NT2/D1 (cell line): ENCODE results near the gene IZUMO3.

Source experiments
- SUZ12 ChIP-seq: IDR thresholded peaks from 2 replicates; pipeline ENCODE4 v1.6.1; 2011; ENCODE audit not compliant: insufficient read length, insufficient read depth; ENCODE audit errors: extremely low read depth
- YY1 ChIP-seq: IDR thresholded peaks from 2 replicates; pipeline ENCODE4 v1.6.1; 2011; ENCODE audit not compliant: insufficient read length, insufficient read depth

DNA sequence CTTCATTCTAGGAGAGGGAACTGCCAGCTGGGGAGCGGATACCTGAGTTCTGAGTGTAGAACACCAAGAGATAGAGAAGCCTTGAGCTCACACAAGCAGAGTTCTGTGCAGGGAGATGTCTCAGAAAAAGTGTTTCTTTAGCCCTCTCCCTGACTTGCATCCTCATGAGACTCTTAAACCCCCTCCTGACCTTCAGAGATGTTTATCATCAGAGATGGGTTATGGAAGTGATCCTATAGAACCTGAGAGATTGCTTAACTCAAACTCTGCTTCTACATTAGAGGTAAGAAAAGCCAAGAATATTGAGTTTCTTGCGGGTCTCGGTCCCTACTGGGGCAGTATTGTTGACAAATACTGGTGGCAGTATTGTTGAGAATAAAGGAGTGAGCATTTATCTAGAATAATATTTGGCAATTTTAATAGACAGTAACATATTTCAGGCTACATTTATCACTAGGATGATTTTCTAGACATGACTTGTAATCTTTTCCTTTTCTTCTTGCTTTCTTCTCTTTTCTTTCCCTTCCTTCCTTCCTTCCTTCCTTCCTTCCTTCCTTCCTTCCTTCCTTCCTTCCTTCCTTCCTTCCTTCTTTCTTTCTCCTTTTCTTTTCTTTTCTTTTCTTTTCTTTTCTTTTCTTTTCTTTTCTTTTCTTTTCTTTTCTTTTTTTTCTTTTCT lies at the start of gene IZUMO3:
- TF ChIP-seq YY1 (no peak), SUZ12 (no peak)
